SK-N-SH (cell line): ENCODE data around the gene GNAS.

Experiments used
- CTCF ChIP-seq: fragments of 200-600 bp; sonication (generic); IDR thresholded peaks from 2 replicates; pipeline ENCODE4 v1.6.1; 2017; ENCODE audit warnings: antibody characterized with exemption, mild to moderate bottlenecking, moderate library complexity
- FOXJ3 ChIP-seq: sonication (generic); formaldehyde crosslinking; IDR thresholded peaks from 2 replicates; pipeline ENCODE4 v1.5.1; 2020; ENCODE audit warnings: mild to moderate bottlenecking, missing genetic modification reagents
- GABPA ChIP-seq: IDR thresholded peaks from 2 replicates; pipeline ENCODE4 v1.4.0; 2012; ENCODE audit warnings: low read depth, mild to moderate bottlenecking
- MAX ChIP-seq: IDR thresholded peaks from 2 replicates; pipeline ENCODE4 v1.4.0; 2012; ENCODE audit warnings: low read depth
- NFIC ChIP-seq: IDR thresholded peaks from 2 replicates; pipeline ENCODE4 v1.4.0; 2012; ENCODE audit warnings: borderline replicate concordance
- RAD21 ChIP-seq: IDR thresholded peaks from 2 replicates; pipeline ENCODE4 v1.6.1; 2012; ENCODE audit warnings: mild to moderate bottlenecking, low read length
- TCF12 ChIP-seq: IDR thresholded peaks from 2 replicates; pipeline ENCODE4 v1.4.0; 2012
- TEAD4 ChIP-seq: IDR thresholded peaks from 2 replicates; pipeline ENCODE4 v1.4.0; 2012; ENCODE audit warnings: mild to moderate bottlenecking, borderline replicate concordance; ENCODE audit not compliant: insufficient read depth
- ZBTB33 ChIP-seq: IDR thresholded peaks from 2 replicates; pipeline ENCODE4 v1.4.0; 2012; ENCODE audit warnings: low read depth, borderline replicate concordance

GRCh38 chr20:58889798-58890517 is 37.4 kb downstream of the GNAS start:
- TF ChIP-seq ZBTB33, result no peak
- no peak for TF ChIP-seq NFIC
- TF ChIP-seq FOXJ3 (CRISPR knock-in tag), result no peak
- no peak for TF ChIP-seq MAX
- TF ChIP-seq CTCF, result no peak
- TF ChIP-seq RAD21, result no peak
- TF ChIP-seq TEAD4, result no peak
- TF ChIP-seq TCF12, result no peak
- TF ChIP-seq GABPA, result no peak
